DOHH2 (cell line): Measurements from ENCODE around the gene MIB2.

Source experiments
- H3F3A ChIP-seq: fragments of 200-600 bp; sonication (generic), shearing (Covaris generic); 2 replicates; pipeline ENCODE4 v1.6.0; 2016; ENCODE audit warnings: antibody characterized with exemption, mild to moderate bottlenecking; ENCODE audit not compliant: control insufficient read depth, insufficient read depth
- H3K27ac ChIP-seq: fragments of 200-600 bp; sonication (generic); 2 replicates; pipeline ENCODE4 v1.5.1; 2014; ENCODE audit warnings: low read depth, mild to moderate bottlenecking, low read length, moderate library complexity
- H3K27me3 ChIP-seq: fragments of 200-600 bp; sonication (generic); 2 replicates; pipeline ENCODE4 v1.6.1; 2014; ENCODE audit warnings: mild to moderate bottlenecking, low read length, mixed read lengths; ENCODE audit not compliant: control insufficient read depth
- H3K36me3 ChIP-seq: fragments of 200-600 bp; sonication (generic); 2 replicates; pipeline ENCODE4 v1.6.1; 2014; ENCODE audit warnings: mild to moderate bottlenecking, low read length, moderate library complexity, mixed read lengths; ENCODE audit not compliant: control insufficient read depth
- H3K4me1 ChIP-seq: fragments of 200-600 bp; sonication (generic); 2 replicates; pipeline ENCODE4 v1.6.1; 2014; ENCODE audit warnings: mild to moderate bottlenecking, low read length, mixed read lengths; ENCODE audit not compliant: control insufficient read depth
- H3K4me2 ChIP-seq: fragments of 200-600 bp; sonication (generic); 2 replicates; pipeline ENCODE4 v1.6.0; 2014; ENCODE audit warnings: mild to moderate bottlenecking, low read length, moderate library complexity
- H3K4me3 ChIP-seq: fragments of 200-600 bp; sonication (generic); 2 replicates; pipeline ENCODE4 v1.5.1; 2014; ENCODE audit warnings: mild to moderate bottlenecking, low read length, mixed read lengths
- H3K79me2 ChIP-seq: fragments of 200-600 bp; sonication (generic); 2 replicates; pipeline ENCODE4 v1.6.1; 2014; ENCODE audit warnings: mild to moderate bottlenecking, low read length, mixed read lengths; ENCODE audit not compliant: control insufficient read depth
- H3K9me2 ChIP-seq: fragments of 200-600 bp; sonication (generic); replicated peaks from 2 replicates; pipeline ENCODE4 v1.6.1; 2014; ENCODE audit warnings: mild to moderate bottlenecking, low read length, mixed read lengths; ENCODE audit not compliant: control insufficient read depth
- H3K9me3 ChIP-seq: fragments of 200-600 bp; sonication (generic); 2 replicates; pipeline ENCODE4 v1.6.1; 2014; ENCODE audit warnings: antibody characterized with exemption, low read length, mixed read lengths; ENCODE audit not compliant: control insufficient read depth, insufficient read depth
- H4K20me1 ChIP-seq: fragments of 200-600 bp; sonication (generic); 2 replicates; pipeline ENCODE4 v1.6.0; 2014; ENCODE audit warnings: low read depth, mild to moderate bottlenecking, antibody characterized with exemption, low read length, moderate library complexity; ENCODE audit not compliant: control insufficient read depth, insufficient read depth
- EZH2phosphoT487 ChIP-seq: fragments of 200-600 bp; sonication (generic); IDR thresholded peaks from 2 replicates; pipeline ENCODE4 v1.6.1; 2017; ENCODE audit warnings: borderline replicate concordance, mild to moderate bottlenecking, antibody characterized with exemption, low read length, moderate library complexity, mixed read lengths
- TF ChIP-seq, protein P1 (sequence below): fragments of 200-600 bp; sonication (generic); IDR thresholded peaks from one replicate; pipeline ENCODE4 v1.5.1; 2014; ENCODE audit warnings: antibody characterized with exemption, mild to moderate bottlenecking, low read depth, low read length; ENCODE audit not compliant: poor library complexity, severe bottlenecking

The MIB2 gene

DNA sequence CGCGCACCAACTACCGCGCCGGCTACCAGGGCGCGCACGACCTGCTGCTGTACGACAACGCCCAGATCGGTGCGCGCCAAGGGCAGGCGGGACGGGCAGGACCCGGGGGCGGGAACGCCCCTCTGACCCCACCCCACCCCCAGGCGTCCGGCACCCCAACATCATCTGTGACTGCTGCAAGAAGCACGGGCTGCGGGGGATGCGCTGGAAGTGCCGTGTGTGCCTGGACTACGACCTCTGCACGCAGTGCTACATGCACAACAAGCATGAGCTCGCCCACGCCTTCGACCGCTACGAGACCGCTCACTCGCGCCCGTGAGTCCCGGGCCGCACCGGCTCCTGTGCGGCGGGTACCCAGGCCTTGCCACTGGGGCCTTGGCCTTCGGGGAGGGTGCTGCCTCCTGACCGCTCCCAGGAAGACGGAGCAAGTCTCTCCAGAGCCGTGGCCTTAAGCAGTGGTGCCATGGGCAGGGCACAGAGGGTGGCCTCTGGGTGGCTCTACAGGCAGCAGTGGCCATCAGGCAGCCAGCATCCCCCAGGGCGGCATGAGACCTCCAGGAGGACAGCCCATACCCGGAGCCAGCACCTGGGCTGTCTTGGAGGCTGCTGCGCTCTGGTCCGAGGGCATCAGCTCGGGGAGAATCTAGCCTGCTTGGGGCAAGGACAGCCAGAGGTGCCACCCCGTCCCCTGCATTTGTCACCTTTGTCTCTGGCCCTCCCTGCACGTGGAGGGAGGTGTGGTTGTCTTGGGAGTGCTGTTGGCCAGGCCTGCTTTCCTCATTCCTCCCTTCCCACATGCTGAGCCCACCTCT is 8.5 kb downstream of the MIB2 start:
- Histone ChIP-seq H3K4me1 (peaks cover 3% of the 10 kb centered on the region), H3K36me3 (no peaks in the 10 kb centered on the region), H4K20me1 (no peaks in the 10 kb centered on the region), H3K4me2 (no peak overlapping the region), H3K9me2 (no peaks in the 10 kb centered on the region), H3K27ac (no peak overlapping the region), H3K79me2 (no peaks in the 10 kb centered on the region), H3K27me3 (no peaks in the 10 kb centered on the region), H3K9me3 (no peaks in the 10 kb centered on the region), H3K4me3 (no peak overlapping the region), H3F3A (no peaks in the 10 kb centered on the region)
- no peak for TF ChIP-seq EZH2phosphoT487
- TF ChIP-seq, protein P1, sequence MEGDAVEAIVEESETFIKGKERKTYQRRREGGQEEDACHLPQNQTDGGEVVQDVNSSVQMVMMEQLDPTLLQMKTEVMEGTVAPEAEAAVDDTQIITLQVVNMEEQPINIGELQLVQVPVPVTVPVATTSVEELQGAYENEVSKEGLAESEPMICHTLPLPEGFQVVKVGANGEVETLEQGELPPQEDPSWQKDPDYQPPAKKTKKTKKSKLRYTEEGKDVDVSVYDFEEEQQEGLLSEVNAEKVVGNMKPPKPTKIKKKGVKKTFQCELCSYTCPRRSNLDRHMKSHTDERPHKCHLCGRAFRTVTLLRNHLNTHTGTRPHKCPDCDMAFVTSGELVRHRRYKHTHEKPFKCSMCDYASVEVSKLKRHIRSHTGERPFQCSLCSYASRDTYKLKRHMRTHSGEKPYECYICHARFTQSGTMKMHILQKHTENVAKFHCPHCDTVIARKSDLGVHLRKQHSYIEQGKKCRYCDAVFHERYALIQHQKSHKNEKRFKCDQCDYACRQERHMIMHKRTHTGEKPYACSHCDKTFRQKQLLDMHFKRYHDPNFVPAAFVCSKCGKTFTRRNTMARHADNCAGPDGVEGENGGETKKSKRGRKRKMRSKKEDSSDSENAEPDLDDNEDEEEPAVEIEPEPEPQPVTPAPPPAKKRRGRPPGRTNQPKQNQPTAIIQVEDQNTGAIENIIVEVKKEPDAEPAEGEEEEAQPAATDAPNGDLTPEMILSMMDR = no peak

GRCh38 chr1:1624443-1625403 is 9.4 kb downstream of the MIB2 start:
- no peak for TF ChIP-seq EZH2phosphoT487
- TF ChIP-seq, protein P1 = no peak
- Histone ChIP-seq H3K4me1 (peaks cover 11% of the 10 kb centered on the region), H3K4me3 (no peak overlapping the region), H3K27ac (no peak overlapping the region), H3K79me2 (no peaks in the 10 kb centered on the region), H3K4me2 (no peak overlapping the region), H3K9me2 (no peaks in the 10 kb centered on the region), H4K20me1 (no peaks in the 10 kb centered on the region), H3K36me3 (no peaks in the 10 kb centered on the region), H3F3A (no peaks in the 10 kb centered on the region), H3K27me3 (no peaks in the 10 kb centered on the region), H3K9me3 (no peaks in the 10 kb centered on the region)

DNA sequence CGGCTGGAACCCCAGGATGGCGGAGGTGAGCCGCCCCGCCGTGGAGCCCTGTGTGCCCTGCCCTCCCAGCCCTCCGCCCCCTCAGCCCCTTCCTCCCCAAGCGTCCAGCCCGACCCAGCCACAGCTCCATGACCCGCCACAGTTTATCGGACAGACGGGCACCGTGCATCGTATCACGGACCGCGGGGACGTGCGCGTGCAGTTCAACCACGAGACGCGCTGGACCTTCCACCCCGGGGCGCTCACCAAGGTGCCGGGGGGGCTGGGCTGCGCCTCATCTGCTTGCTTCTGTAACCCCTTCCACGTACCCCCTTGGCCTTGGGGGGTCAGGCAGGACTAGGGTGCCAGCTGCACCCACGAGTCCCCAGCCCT is 10.1 kb downstream of the MIB2 start:
- H3K4me2 ChIP-seq = no peak overlapping the region
- no peaks in the 10 kb centered on the region for H3K27me3 ChIP-seq
- H3K9me2 ChIP-seq = no peaks in the 10 kb centered on the region
- TF ChIP-seq EZH2phosphoT487 = no peak
- TF ChIP-seq, protein P1 = no peak
- no peaks in the 10 kb centered on the region for H3F3A ChIP-seq
- H4K20me1 ChIP-seq = no peaks in the 10 kb centered on the region
- no peak overlapping the region for H3K4me3 ChIP-seq
- no peak overlapping the region for H3K27ac ChIP-seq
- H3K79me2 ChIP-seq = no peaks in the 10 kb centered on the region
- no peaks in the 10 kb centered on the region for H3K9me3 ChIP-seq
- peaks cover 15% of the 10 kb centered on the region for H3K4me1 ChIP-seq
- no peaks in the 10 kb centered on the region for H3K36me3 ChIP-seq
